OCI-LY7 (cell line): ENCODE measurements around the gene TLE3.

ENCODE experiments used
- CTCF ChIP-seq: fragments of 200-600 bp; sonication (generic); conservative IDR thresholded peaks from 2 replicates; pipeline ENCODE4 v1.5.1; 2014; ENCODE audit warnings: mild to moderate bottlenecking, antibody characterized with exemption, low read length, moderate library complexity, mixed read lengths
- EZH2phosphoT487 ChIP-seq: fragments of 200-600 bp; sonication (generic); IDR thresholded peaks from 2 replicates; pipeline ENCODE4 v1.6.1; 2018; ENCODE audit warnings: low read depth, borderline replicate concordance, mild to moderate bottlenecking, mixed run types, antibody characterized with exemption, low read length, moderate library complexity, mixed read lengths

- no peak for TF ChIP-seq CTCF
- no peak for TF ChIP-seq EZH2phosphoT487
Measured at GRCh38 chr15:70099967-70100473, 2.3 kb upstream of the TLE3 start.
